ENCODE results near the gene ASXL3. TPM values are rescaled to one million over a fixed set of nuclear protein-coding genes. Genes with fewer than 3 reads are reported as not detected.

Gene ASXL3
- total and polyA plus RNA-seq, 2 donors (not counting 3 experiments of a cell fraction or from before 2014, with no cell fraction given), result 0.07 to 0.27 TPM

GRCh38 chr18:33581856-33582255 lies 3.8 kb downstream of the ASXL3 start:
- DNase-seq (ENCODE audit: low read depth, low spot score), result no peak
- no peak for FAIRE-seq
- Histone ChIP-seq H3K27me3 (ENCODE audit: control insufficient read depth in 2 of 2, insufficient read depth in 2 of 2, low read length in 2 of 2) (peaks cover 18 to 36% of the 10 kb centered on the region in 2 experiments), H2AFZ (ENCODE audit: low read depth, low read length) (no peak overlapping the region), H3K4me1 (ENCODE audit: control insufficient read depth, extremely low read depth, insufficient read depth, low read length) (peaks cover 4% of the 10 kb centered on the region), H4K20me1 (replicated peaks; ENCODE audit: control insufficient read depth, extremely low read depth, insufficient read depth, low read length) (no peaks in the 10 kb centered on the region), H3K79me2 (ENCODE audit: control insufficient read depth, insufficient read depth, low read length) (no peaks in the 10 kb centered on the region), H3K9me3 (replicated peaks; ENCODE audit: control insufficient read depth, insufficient read depth, low read length) (no peaks in the 10 kb centered on the region), H3K4me2 (ENCODE audit: insufficient read depth, low read length) (no peak overlapping the region), H3K27ac (ENCODE audit: insufficient read depth, low read depth, low read length) (no peak overlapping the region), H3K9me1 (replicated peaks; ENCODE audit: control insufficient read depth, extremely low read depth, insufficient read depth, low read length) (no peaks in the 10 kb centered on the region), H3K9ac (replicated peaks; ENCODE audit: extremely low read depth, insufficient read depth, low read length) (no peak overlapping the region), H3K4me3 (replicated peaks in 1 of 3; ENCODE audit: insufficient read depth in 1 of 3, low read depth in 1 of 3, low read length in 3 of 3) (no peak overlapping the region), H3K36me3 (ENCODE audit: control insufficient read depth in 2 of 2, extremely low read depth in 1 of 2, insufficient read depth in 2 of 2, low read length in 2 of 2) (no peaks in the 10 kb centered on the region)
- dilution Hi-C loops (cut with MboI; ENCODE audit: extremely low pct_ligation_motif_present, low sequenced_read_pairs), result no loop called here
- BruUV-seq (replicated peaks), result no TSS peak
- intact Hi-C loops (cut with micrococcal nuclease), result no loop called here
- no peak for TF ChIP-seq POLR2A (IDR thresholded peaks at IDR 0.05; ENCODE audit: low read depth, low read length)
- ChIA-PET CTCF (no interaction called here), POLR2A (no interaction called here)

- no peak overlapping the region for H3K27ac ChIP-seq (ENCODE audit: insufficient read depth, low read depth, low read length)
- no peaks in the 10 kb centered on the region for H3K9me3 ChIP-seq (replicated peaks; ENCODE audit: control insufficient read depth, insufficient read depth, low read length)
- no peak for FAIRE-seq
- H3K9me1 ChIP-seq (replicated peaks; ENCODE audit: control insufficient read depth, extremely low read depth, insufficient read depth, low read length), result no peaks in the 10 kb centered on the region
- CTCF ChIA-PET, result no interaction called here
- intact Hi-C loops (cut with micrococcal nuclease) (no loop called here), dilution Hi-C loops (cut with MboI; ENCODE audit: extremely low pct_ligation_motif_present, low sequenced_read_pairs) (no loop called here)
- H2AFZ ChIP-seq (ENCODE audit: low read depth, low read length), result no peak overlapping the region
- no peak overlapping the region for H3K4me2 ChIP-seq (ENCODE audit: insufficient read depth, low read length)
- TF ChIP-seq JUN (IDR thresholded peaks at IDR 0.05; ENCODE audit: borderline replicate concordance, insufficient read depth, insufficient read length, low read depth) (no peak), MYC (IDR thresholded peaks at IDR 0.05; ENCODE audit: low read depth, low read length) (no peak)
- no peaks in the 10 kb centered on the region for H3K36me3 ChIP-seq (ENCODE audit: control insufficient read depth in 2 of 2, extremely low read depth in 1 of 2, insufficient read depth in 2 of 2, low read length in 2 of 2)
- POLR2A ChIA-PET, result no interaction called here
- no peaks in the 10 kb centered on the region for H4K20me1 ChIP-seq (replicated peaks; ENCODE audit: control insufficient read depth, extremely low read depth, insufficient read depth, low read length)
- DNase-seq (ENCODE audit: low read depth, low spot score), result no peak
- no peaks in the 10 kb centered on the region for H3K4me1 ChIP-seq (ENCODE audit: control insufficient read depth, extremely low read depth, insufficient read depth, low read length)
- H3K79me2 ChIP-seq (ENCODE audit: control insufficient read depth, insufficient read depth, low read length), result no peaks in the 10 kb centered on the region
- no peak overlapping the region for H3K9ac ChIP-seq (replicated peaks; ENCODE audit: extremely low read depth, insufficient read depth, low read length)
- H3K27me3 ChIP-seq (ENCODE audit: control insufficient read depth in 2 of 2, insufficient read depth in 2 of 2, low read length in 2 of 2), result peaks cover 12 to 29% of the 10 kb centered on the region in 2 experiments
- no peak overlapping the region for H3K4me3 ChIP-seq (replicated peaks in 1 of 3; ENCODE audit: insufficient read depth in 1 of 3, low read depth in 1 of 3, low read length in 3 of 3)
- BruUV-seq (replicated peaks), result no TSS peak
Measured at GRCh38 chr18:33583901-33584300, 5.9 kb downstream of the ASXL3 start.
